ENCODE results near the gene SAYSD1. TPM values are rescaled to one million over a fixed set of nuclear protein-coding genes. Genes with fewer than 3 reads are reported as not detected.

SAYSD1 gene
- total and polyA plus RNA-seq, 2 of the 8 experiments (the other 6 are each of a cell fraction or from before 2014, with no cell fraction given) = 6.7 to 7.9 TPM

- FAIRE-seq (no peak), DNase-seq (ENCODE audit: low read depth in 1 of 2, low spot score in 2 of 2) (no peak)
- H2BK15ac ChIP-seq (ENCODE audit: low read length) = no peak overlapping the region
- no peak overlapping the region for H4K91ac ChIP-seq (replicated peaks; ENCODE audit: insufficient read length, low read length)
- H4K20me1 ChIP-seq (replicated peaks in 1 of 2; ENCODE audit: control insufficient read depth in 1 of 2, insufficient read depth in 2 of 2, low read length in 2 of 2) = no peaks in the 10 kb centered on the region
- no peak overlapping the region for H4K5ac ChIP-seq (ENCODE audit: insufficient read length, low read depth, low read length)
- H2BK120ac ChIP-seq (replicated peaks; ENCODE audit: low read depth, low read length) = no peak overlapping the region
- H3K27me3 ChIP-seq (replicated peaks in 1 of 4; ENCODE audit: control insufficient read depth in 3 of 4, extremely low read depth in 1 of 4, insufficient read depth in 3 of 4, low read length in 3 of 4) = no peaks in the 10 kb centered on the region
- H3K14ac ChIP-seq (ENCODE audit: insufficient read length) = no peak overlapping the region
- H3K18ac ChIP-seq (ENCODE audit: extremely low read depth, low read length) = no peak overlapping the region
- no peak overlapping the region for H2BK12ac ChIP-seq (ENCODE audit: low read depth, low read length)
- H4K8ac ChIP-seq (ENCODE audit: extremely low read depth, insufficient read depth, low read length) = no peak overlapping the region
- no peaks in the 10 kb centered on the region for H3K36me3 ChIP-seq (ENCODE audit: control insufficient read depth in 2 of 4, insufficient read depth in 4 of 4, low read length in 3 of 4)
- no peaks in the 10 kb centered on the region for H3K79me2 ChIP-seq (ENCODE audit: control insufficient read depth in 1 of 2, insufficient read depth in 2 of 2, low read length in 2 of 2)
- H3K4me1 ChIP-seq (replicated peaks in 1 of 4; ENCODE audit: control insufficient read depth in 3 of 4, insufficient read depth in 4 of 4, low read length in 3 of 4) = peaks cover 6 to 18% (median 9%) of the 10 kb centered on the region in 4 experiments; a peak in 6 of 7 replicates
- no peak overlapping the region for H3K27ac ChIP-seq (ENCODE audit: low read depth, low read length)
- ChIA-PET CTCF (ENCODE audit: partially characterized antibody) (interaction anchor here (0.6 to 12.5 kb wide), 23 partner anchors 8 to 406 kb away, joined by 3 to 153 read pairs (median 6); no protein-coding TSS in a partner anchor), POLR2A (ENCODE audit: partially characterized antibody) (interaction anchor here (0.6 kb wide), 2 partner anchors 11 to 96 kb away, joined by 3 read pairs; no protein-coding TSS in a partner anchor)
- no peak overlapping the region for H2BK20ac ChIP-seq (ENCODE audit: low read length)
- no peak overlapping the region for H3K4ac ChIP-seq (replicated peaks; ENCODE audit: insufficient read length, low read depth, low read length)
- no peak overlapping the region for H2AK5ac ChIP-seq (ENCODE audit: low read depth, low read length)
- H3K79me1 ChIP-seq (ENCODE audit: low read depth, low read length) = no peaks in the 10 kb centered on the region
- H3K23me2 ChIP-seq (ENCODE audit: low read depth, low read length) = no peaks in the 10 kb centered on the region
- H3K4me2 ChIP-seq (ENCODE audit: insufficient read depth in 1 of 2, low read depth in 2 of 2, low read length in 2 of 2) = no peak overlapping the region
- no peak overlapping the region for H3K56ac ChIP-seq (replicated peaks; ENCODE audit: insufficient read length, low read depth, low read length)
- H2BK5ac ChIP-seq (ENCODE audit: low read depth, low read length) = no peak overlapping the region
- no peak overlapping the region for H2AFZ ChIP-seq (ENCODE audit: low read length)
- no peak overlapping the region for H3K4me3 ChIP-seq (ENCODE audit: extremely low read depth in 1 of 4, insufficient read depth in 2 of 4, low read depth in 3 of 4, low read length in 4 of 4)
- no peak overlapping the region for H3K9ac ChIP-seq (replicated peaks in 1 of 4; ENCODE audit: extremely low read depth in 1 of 4, low read depth in 3 of 4, low read length in 3 of 4)
- no peaks in the 10 kb centered on the region for H3K9me3 ChIP-seq (ENCODE audit: insufficient read depth in 2 of 2, low read depth in 1 of 2, low read length in 1 of 2)
- WGBS, 2 experiments (ENCODE audit: extremely low coverage in 1 of 2, insufficient coverage in 1 of 2, insufficient read length in 1 of 2, insufficient replicate concordance in 2 of 2, low coverage in 1 of 2, low lambda C conversion rate in 2 of 2, missing lambda C conversion rate in 1 of 2) = 91% methylated on average over 4 of the region's 4 CpGs; no CpG with 5 or more reads in 1 of the 2 experiments
- H3K23ac ChIP-seq (ENCODE audit: insufficient read length) = no peak overlapping the region
- no peak for TF ChIP-seq PHF8 (conservative IDR thresholded peaks at IDR 0.05; ENCODE audit: low read depth, low read length)
- no peak for TF ChIP-seq CTBP2 (IDR thresholded peaks at IDR 0.05; ENCODE audit: borderline replicate concordance, insufficient read depth, insufficient read length, low read length)
- TF ChIP-seq POLR2A (IDR thresholded peaks at IDR 0.05; ENCODE audit: control extremely low read depth in 1 of 2, low read depth in 2 of 2, low read length in 2 of 2) = no peak
- TF ChIP-seq TEAD4 (IDR thresholded peaks at IDR 0.05; ENCODE audit: low read depth, low read length) = no peak
- TF ChIP-seq YY1 (IDR thresholded peaks at IDR 0.05; ENCODE audit: low read depth, low read length) = no peak
- TF ChIP-seq JUND (IDR thresholded peaks at IDR 0.05; ENCODE audit: low read length) = no peak
Observed at GRCh38 chr6:39093149-39093708, 21.8 kb downstream of the SAYSD1 start.

Measured in H1 (cell line).